Measurements from ENCODE around the gene BNC2.

- TF ChIP-seq MAX (IDR thresholded peaks at IDR 0.05) (no peak), TAF1 (IDR thresholded peaks at IDR 0.05; ENCODE audit: low read depth) (no peak), TEAD4 (IDR thresholded peaks at IDR 0.05) (no peak), RAD21 (IDR thresholded peaks at IDR 0.05; ENCODE audit: low read depth) (no peak), YY1 (IDR thresholded peaks at IDR 0.05; ENCODE audit: low read depth) (no peak), EP300 (IDR thresholded peaks at IDR 0.05; ENCODE audit: borderline replicate concordance) (no peak)
Observed at GRCh38 chr9:16901590-16901989, 31.1 kb upstream of the BNC2 start.

Measured in Ishikawa (cell line).